C4-2B (cell line): Measurements from ENCODE around the gene ZNF804B.

Source experiments
- CTCF ChIP-seq: fragments of 450-650 bp; conservative IDR thresholded peaks from 2 replicates; pipeline ENCODE4 v1.5.1; 2017; ENCODE audit warnings: mild to moderate bottlenecking
- ZFX ChIP-seq: fragments of 450-650 bp; IDR thresholded peaks from 2 replicates; pipeline ENCODE4 v1.6.1; 2017

GRCh38 chr7:89023877-89024276 lies 264.4 kb downstream of the ZNF804B start:
- TF ChIP-seq CTCF (no peak), ZFX (no peak)
